Inferior parietal cortex (tissue), 1 donor: ENCODE measurements around the gene PGAP6.
"Not testable (repeated sequence)": the region's sequence is repeated elsewhere in the genome, so short reads cannot be mapped to it uniquely, and the experiment has no call there.

Source experiments
- DNase-seq: peaks from one replicate; pipeline ENCODE4 v3.0.0-alpha.2; 2016; ENCODE audit errors: extremely low spot score

PGAP6 gene

GRCh38 chr16:381789-382717, at the start of gene PGAP6:
PGAP6 (minus strand) TSS chr16:381978; CDS start chr16:381821, 157 bp downstream.
- peak; percentile 49 for DNase-seq

- DNase-seq: no peak
Measured at GRCh38 chr16:430904-431303, 49.1 kb upstream of the PGAP6 start.

GRCh38 chr16:427250-427649, 45.5 kb upstream of the PGAP6 start:
- DNase-seq: no peak

- DNase-seq: no peak
Measured at GRCh38 chr16:426906-427249, 45.1 kb upstream of the PGAP6 start.

GRCh38 chr16:426115-426905, 44.5 kb upstream of the PGAP6 start:
- DNase-seq: no peak

- no peak for DNase-seq
Measured at GRCh38 chr16:425740-426114, 43.9 kb upstream of the PGAP6 start.

- DNase-seq: peak; percentile 80
Measured at GRCh38 chr16:425082-425718, 43.4 kb upstream of the PGAP6 start, which contains the start of gene RAB11FIP3. RAB11FIP3 (plus strand) TSS chr16:425649; CDS start chr16:426007, 358 bp downstream.

GRCh38 chr16:424623-425081, 42.9 kb upstream of the PGAP6 start:
- no peak for DNase-seq

- DNase-seq: peak; percentile 72
Measured at GRCh38 chr16:424033-424622, 42.4 kb upstream of the PGAP6 start.

GRCh38 chr16:422179-422578, 40.4 kb upstream of the PGAP6 start:
- not testable (repeated sequence) for DNase-seq

GRCh38 chr16:415170-415498, 33.4 kb upstream of the PGAP6 start:
- DNase-seq: not testable (repeated sequence)

- DNase-seq: no peak
Measured at GRCh38 chr16:414395-415169, 32.8 kb upstream of the PGAP6 start.

GRCh38 chr16:411576-412265, 29.9 kb upstream of the PGAP6 start:
- DNase-seq: no peak

- DNase-seq: no peak
Measured at GRCh38 chr16:410516-411178, 28.9 kb upstream of the PGAP6 start.

- DNase-seq: no peak
Measured at GRCh38 chr16:407253-407652, 25.5 kb upstream of the PGAP6 start.

GRCh38 chr16:405548-406506, 24.0 kb upstream of the PGAP6 start:
- no peak for DNase-seq

GRCh38 chr16:404971-405486, 23.3 kb upstream of the PGAP6 start:
- no peak for DNase-seq
